ENCODE measurements around the gene OR2T29. TPM values are rescaled to one million over a fixed set of nuclear protein-coding genes. Genes with fewer than 3 reads are reported as not detected.

Gene OR2T29, protein sequence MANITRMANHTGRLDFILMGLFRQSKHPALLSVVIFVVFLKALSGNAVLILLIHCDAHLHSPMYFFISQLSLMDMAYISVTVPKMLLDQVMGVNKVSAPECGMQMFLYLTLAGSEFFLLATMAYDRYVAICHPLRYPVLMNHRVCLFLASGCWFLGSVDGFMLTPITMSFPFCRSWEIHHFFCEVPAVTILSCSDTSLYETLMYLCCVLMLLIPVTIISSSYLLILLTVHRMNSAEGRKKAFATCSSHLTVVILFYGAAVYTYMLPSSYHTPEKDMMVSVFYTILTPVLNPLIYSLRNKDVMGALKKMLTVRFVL
- total RNA-seq (2022; extraction: Qiagen RNA extraction): not detected in 5 replicates

DNA sequence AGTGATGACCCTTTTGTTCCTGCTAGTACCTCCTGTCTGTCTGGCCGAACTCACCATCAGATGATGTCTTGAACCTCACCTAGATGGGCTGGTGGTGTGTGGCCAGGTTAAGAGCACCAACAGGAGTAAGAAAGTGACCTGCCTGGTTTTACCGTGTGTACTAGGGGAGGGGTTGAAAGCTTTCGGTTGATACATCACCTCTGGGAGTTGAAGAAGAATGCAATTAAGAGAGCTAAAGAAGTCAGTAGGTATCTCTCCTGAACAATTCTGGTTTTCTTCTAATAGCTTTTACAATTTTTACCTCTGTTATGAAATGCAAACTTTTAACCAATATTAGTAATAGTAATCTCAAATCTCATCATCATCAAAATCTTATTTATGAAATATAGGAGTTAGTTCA, at the start of gene OR2T29:
Gene OR2T29 (minus strand): TSS at position 101 of the 400 bp plus-strand sequence. CDS start 3,281 bp downstream, outside the sequence.

DNA sequence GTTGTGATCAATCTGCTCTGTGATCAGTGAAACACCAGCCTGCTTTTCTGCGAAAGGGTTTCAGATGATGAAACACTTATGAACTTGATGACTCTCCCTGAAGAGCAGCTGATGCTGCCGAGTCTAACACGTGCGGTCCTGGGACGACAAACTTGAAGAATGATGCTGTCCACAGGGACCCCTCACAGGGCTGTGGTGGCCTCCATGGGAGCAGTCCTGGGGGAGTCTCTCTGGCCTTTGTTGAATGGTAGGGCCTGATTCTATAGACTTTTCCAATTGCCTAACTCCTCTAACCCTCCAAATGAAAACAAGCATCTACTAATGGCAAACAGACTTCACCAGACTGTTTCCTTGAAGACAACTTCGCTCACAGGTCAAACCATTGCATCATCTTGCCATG, 35.0 kb upstream of the OR2T29 start, which contains the start of gene OR2T10:
Gene OR2T10 (minus strand): TSS at position 112 of the 400 bp plus-strand sequence. CDS start 3,932 bp downstream, outside the sequence.

DNA sequence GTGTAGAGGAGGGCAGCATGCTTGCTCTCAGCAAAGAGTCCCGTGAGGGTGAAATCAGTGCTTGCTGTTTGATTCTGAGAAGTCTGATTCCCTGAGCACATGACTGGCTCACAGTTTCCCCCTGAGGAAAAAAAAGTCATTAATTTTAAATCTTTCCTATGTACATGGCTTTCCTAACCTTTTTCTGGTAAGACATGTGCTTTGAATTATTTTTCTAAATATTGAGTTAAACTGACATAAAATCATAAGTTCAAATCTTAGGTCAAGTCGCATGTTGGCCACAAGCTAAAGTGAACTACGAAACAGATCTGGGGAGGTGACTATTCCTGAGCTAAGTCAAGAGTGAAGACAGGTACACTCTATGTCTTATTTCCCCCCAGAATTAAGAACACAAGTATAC, 12.1 kb upstream of the OR2T29 start, which contains the start of gene OR2T34:
Gene OR2T34 (minus strand): TSS at position 101 of the 400 bp plus-strand sequence. CDS start 0 bp downstream, at position 101.

DNA sequence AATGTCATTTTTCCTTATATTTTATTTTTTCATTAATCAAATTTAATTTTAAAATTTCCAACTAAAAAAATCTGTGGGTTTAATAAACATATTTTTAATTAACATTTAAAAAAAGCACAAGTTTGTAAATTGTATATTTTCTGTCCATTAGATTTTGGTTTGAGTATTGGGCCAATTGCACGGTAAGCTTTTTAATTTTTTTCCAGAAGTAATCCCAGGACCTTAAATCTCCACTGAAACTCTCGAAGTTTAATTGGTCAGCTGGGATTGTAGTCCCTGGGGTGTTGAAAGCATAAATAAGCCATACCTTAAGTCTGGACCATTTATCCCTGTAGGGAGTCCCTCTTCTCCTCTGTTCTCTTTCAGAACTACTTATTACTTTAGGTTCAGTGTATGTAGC, 54.8 kb downstream of the OR2T29 start, which contains the start of gene OR2G6:
Gene OR2G6 (plus strand): TSS at position 301 of the 400 bp plus-strand sequence. CDS start 13,574 bp downstream, outside the sequence.

Other genes starting within 250 kb of the OR2T29 start
- not detected in 5 replicates for gene OR2M7, start 238.2 kb downstream of the OR2T29 start, total RNA-seq (2022; extraction: Qiagen RNA extraction)
- not detected in 5 replicates for gene OR14C36, start 214.0 kb downstream of the OR2T29 start, total RNA-seq (2022; extraction: Qiagen RNA extraction)
- not detected in 5 replicates for gene OR2T4, start 201.1 kb downstream of the OR2T29 start, total RNA-seq (2022; extraction: Qiagen RNA extraction)
- gene OR2T6, start 187.0 kb downstream of the OR2T29 start, total RNA-seq (2022; extraction: Qiagen RNA extraction): not detected in 5 replicates
- not detected in 5 replicates for gene OR2T1, start 159.7 kb downstream of the OR2T29 start, total RNA-seq (2022; extraction: Qiagen RNA extraction)
- not detected in 5 replicates for gene OR2T2, start 117.1 kb downstream of the OR2T29 start, total RNA-seq (2022; extraction: Qiagen RNA extraction)
- not detected in 5 replicates for gene OR2T3, start 89.4 kb downstream of the OR2T29 start, total RNA-seq (2022; extraction: Qiagen RNA extraction)
- not detected in 5 replicates for gene OR2T5, start 74.2 kb downstream of the OR2T29 start, total RNA-seq (2022; extraction: Qiagen RNA extraction)
- gene OR2G6, start 54.7 kb downstream of the OR2T29 start, total RNA-seq (2022; extraction: Qiagen RNA extraction): not detected in 5 replicates
- not detected in 5 replicates for gene OR2T34, start 12.0 kb upstream of the OR2T29 start, total RNA-seq (2022; extraction: Qiagen RNA extraction)
- not detected in 5 replicates for gene OR2T10, start 34.9 kb upstream of the OR2T29 start, total RNA-seq (2022; extraction: Qiagen RNA extraction)
- not detected in 5 replicates for gene OR2T11, start 72.3 kb upstream of the OR2T29 start, total RNA-seq (2022; extraction: Qiagen RNA extraction)
- not detected in 5 replicates for gene OR2T35, start 82.5 kb upstream of the OR2T29 start, total RNA-seq (2022; extraction: Qiagen RNA extraction)
- not detected in 5 replicates for gene OR2T27, start 92.8 kb upstream of the OR2T29 start, total RNA-seq (2022; extraction: Qiagen RNA extraction)
- gene OR14I1, start 140.0 kb upstream of the OR2T29 start, total RNA-seq (2022; extraction: Qiagen RNA extraction): not detected in 5 replicates
- 0.10 to 0.20 TPM (median 0.16 TPM) in 4 of 5 replicates, not detected in the other for gene LYPD8, start 193.0 kb upstream of the OR2T29 start, total RNA-seq (2022; extraction: Qiagen RNA extraction)

Data from A549 treated with Hydrocortisone at 1 μM for 4 hours (cell line).